Fibroblast of skin of back (primary cell): ENCODE data around the gene AK5.
"Not testable (repeated sequence)": the region's sequence is repeated elsewhere in the genome, so short reads cannot be mapped to it uniquely, and the experiment has no call there.

ENCODE experiments used
- DNase-seq: peaks from one replicate; pipeline ENCODE4 v3.0.0-alpha.2; 2013

The AK5 gene

DNA sequence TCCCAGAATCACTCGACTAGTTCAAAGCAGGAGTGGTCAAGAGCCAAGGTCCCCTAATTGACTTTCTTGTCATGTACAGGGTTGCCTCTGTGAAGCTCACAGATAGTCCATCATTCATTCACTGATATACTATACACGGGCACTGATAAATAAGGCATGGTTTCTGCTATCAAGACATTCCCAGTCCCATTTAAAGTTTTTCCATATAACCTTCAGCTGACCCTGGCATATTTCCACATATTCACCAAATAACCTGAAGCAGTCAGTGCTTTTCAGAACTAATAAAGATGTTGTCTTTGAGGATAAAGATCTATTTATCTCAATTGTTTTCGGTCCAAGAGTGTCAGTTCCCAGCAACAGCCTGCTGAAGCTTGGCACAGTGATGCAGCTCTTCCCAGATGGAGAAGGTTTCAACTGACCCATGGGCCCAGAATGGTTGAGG, 227.3 kb downstream of the AK5 start:
- no peak for DNase-seq

DNA sequence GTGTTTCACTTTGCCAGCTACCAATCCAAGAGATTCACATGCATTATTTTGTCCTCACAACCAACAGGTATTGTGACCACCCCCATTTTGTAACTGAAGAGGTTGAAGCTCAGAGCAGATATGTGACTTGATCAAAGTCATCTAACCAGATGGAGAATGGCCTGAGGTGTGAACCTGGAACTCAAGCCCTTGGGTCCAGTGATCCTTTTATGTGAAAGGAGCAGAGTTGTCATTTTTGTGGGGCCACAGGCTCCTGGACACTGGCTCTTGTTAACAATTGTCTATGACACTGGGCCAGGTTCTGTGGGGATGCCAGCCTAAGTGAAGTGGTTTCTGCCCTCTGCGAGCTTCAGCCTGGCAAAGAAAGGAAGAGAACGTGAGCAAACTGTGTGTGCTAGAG, 228.1 kb downstream of the AK5 start:
- DNase-seq = no peak

GRCh38 chr1:77511440-77511840, 229.6 kb downstream of the AK5 start:
- DNase-seq = peak; percentile 97

GRCh38 chr1:77512650-77513049, 230.8 kb downstream of the AK5 start:
- not testable (repeated sequence) for DNase-seq

DNA sequence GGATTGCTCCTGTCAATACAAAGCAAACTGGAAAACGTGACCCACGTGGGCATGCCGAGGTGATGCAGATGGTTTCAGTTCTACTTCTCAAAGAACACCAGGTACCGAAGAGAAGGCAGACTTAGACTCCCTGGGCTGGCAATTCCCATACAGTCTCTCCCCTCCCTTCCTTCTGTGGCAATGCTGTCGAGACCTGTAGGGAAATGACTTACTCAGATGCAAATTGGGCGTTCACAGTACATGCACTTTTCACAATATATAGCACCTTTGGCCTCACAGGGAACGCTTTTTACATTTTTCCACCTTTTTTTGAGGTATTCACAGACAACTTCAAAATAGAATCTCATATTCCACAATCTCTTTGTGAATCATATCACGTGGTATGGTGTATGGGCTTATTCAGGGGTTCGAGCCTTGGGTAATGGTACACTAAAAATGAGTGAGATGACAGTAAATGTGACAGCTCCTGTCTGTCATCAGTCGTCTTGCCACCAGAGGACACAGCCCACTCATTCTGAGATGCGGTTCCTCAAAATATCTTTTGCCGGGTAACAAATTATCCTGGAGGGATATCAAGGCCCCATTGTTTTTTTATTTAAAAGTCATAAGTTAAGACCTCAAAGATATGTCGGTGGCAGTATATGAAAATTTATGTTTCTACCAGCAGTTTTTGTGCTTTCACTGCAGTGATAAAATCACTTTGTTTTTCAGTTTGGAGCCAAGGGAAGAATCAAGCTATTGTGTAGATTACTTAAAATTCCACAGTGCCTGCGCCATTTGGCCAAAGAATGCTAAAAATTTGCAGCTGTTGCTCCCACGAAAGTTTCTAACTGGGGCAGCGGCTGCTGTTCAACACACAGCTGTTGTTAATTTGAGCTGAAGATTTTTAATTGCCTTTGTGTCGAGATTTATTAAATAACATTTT, 232.3 kb downstream of the AK5 start:
- peak; percentile 92 for DNase-seq

DNA sequence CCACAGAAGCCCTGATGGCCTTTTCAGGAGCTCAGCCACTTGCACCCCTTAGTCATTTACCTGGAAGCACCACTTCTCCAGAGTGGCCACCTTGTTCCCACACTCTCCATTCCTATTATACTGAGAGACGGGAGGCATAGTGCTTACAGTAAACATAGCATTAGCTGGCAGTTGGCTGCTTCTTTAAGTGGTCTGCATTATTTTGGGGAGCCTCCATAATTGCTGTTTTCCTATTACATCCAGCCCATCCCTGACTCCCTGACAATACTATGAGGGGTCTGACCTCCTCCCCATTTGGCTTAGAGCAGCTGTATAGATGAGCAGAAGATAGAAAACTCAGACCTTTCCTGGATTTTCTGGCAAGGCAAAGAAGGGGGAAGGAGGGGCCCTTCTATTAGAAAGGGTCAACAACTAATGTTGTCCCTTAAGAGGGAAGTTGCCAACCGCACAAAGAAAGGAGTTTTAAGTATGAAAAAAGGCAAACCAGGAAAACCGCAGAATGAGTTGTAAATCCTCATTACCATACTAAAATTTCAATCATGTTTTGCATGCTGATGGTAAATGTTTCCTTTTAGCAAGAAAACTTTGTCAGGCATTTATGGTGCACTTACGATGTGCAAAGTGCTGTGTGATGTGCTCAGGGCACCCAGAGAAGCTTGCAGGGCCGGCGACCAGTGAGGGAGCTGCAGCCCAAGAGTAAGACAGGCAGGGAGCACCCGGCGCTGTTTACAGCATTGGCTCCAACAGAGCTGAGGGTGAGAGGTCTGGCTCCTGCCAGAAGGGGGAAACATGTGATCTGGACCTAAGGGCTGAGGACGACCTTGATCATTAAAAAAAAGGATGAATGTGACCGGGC, 233.3 kb downstream of the AK5 start:
- DNase-seq = peak; percentile 37

DNA sequence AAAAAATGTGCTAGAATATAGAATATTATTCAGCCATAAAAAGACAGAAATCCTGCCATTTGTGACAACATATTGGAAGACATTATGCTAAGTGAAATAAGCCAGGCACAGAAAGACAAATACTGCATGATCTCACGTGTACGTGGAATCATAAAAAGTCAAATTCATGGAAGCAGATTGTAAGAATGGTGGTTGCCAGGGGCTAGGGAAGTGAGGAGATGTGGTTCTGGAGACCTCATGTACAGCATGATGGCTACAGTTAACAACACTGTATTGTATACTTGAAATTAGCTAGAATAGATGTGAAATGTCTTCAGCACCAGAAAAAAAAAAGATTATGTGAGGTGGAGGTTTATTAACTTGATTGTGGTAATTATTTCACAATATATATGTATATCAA, 234.3 kb downstream of the AK5 start:
- no peak for DNase-seq

GRCh38 chr1:77524038-77524437, 242.2 kb downstream of the AK5 start:
- DNase-seq = no peak

GRCh38 chr1:77531149-77531548, 249.3 kb downstream of the AK5 start:
- DNase-seq = not testable (repeated sequence)

DNA sequence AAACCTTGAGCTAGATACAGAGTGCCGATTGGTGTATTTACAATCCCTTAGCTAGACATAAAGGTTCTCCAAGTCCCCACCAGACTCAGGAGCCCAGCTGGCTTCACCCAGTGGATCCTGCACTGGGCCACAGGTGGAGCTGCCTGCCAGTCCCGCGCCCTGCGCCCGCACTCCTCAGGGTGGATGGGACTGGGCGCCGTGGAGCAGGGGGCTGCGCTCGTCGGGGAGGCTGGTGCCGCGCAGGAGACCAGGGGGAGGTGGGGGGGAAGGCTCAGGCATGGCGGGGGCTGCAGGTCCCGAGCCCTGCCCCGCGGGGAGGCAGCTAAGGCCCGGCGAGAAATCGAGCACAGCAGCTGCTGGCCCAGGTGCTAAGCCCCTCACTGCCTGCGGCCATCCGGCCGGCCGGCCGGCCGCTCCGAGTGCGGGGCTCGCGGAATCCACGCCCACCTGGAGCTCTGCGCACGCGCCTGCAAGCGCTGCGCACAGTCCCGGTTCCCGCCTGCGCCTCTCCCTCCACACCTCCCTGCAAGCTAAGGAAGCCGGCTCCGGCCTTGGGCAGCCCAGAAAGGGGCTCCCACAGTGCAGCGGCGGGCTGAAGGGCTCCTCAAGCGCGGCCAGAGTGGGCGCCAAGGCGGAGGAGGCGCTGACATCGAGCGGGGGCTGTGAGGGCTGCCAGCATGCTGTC, 249.9 kb downstream of the AK5 start:
- DNase-seq = not testable (repeated sequence)

DNA sequence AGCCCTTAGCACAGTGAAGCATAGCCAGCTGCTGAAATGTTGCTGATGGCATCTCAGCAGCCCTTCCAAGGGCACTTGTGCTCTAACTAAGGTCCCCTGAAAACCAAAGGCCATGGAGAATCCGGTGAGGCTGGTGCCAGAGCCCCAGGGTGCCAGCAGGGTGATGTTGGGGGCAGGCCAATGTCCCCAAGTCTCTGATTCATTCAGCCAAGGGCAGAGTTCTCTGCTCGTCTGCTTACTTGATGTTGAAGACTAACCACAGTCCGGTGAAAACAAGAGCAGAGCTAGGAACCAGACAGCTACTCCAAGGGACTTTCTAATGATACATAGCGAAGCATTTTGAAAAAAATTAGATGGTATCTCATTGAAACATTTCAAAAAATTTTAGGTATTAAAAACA, 250.8 kb downstream of the AK5 start:
- no peak for DNase-seq

DNA sequence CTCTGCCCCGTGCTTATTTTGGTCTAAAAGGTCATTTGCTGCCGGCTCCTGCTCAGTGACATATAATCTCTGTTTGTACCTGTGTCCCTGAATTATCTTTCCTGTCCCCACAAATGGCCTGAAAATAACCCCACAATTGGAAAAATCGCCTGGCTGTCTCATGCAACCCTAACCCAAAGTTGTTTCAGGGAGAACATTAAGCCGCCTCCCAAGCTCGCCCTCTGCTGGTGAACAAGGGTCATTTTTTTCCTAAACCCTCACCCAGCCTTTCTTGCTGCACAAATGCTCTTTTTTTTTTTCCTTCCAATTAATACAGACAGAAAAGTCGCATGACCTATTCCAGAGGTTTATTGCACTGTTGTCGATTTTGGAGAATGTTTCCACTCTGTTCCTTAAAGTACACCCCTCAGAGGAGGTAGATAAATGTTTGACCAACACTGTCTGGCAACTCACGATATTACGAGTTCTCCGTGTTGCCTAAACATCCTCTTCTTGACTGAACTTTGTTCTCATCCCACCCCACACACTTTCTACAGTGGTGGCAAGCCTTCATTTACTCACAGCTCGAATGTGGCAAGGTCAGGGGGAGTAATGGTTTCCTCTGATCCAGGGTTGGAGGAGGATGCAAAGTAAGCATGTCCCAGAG, 252.0 kb downstream of the AK5 start:
- DNase-seq = peak; percentile 75

- peak; percentile 42 for DNase-seq
Observed at GRCh38 chr1:77534456-77534855, 252.6 kb downstream of the AK5 start.

- peak; percentile 95 for DNase-seq
Observed at GRCh38 chr1:77536813-77537212, 255.0 kb downstream of the AK5 start.

- peak; percentile 93 for DNase-seq
Observed at GRCh38 chr1:77538956-77539518, 257.2 kb downstream of the AK5 start.

GRCh38 chr1:77539519-77540142, 257.8 kb downstream of the AK5 start:
- DNase-seq = peak; percentile 90

- peak; percentile 56 for DNase-seq
Observed at GRCh38 chr1:77540501-77541161, 258.8 kb downstream of the AK5 start.

GRCh38 chr1:77541162-77541545, 259.3 kb downstream of the AK5 start:
- no peak for DNase-seq

DNA sequence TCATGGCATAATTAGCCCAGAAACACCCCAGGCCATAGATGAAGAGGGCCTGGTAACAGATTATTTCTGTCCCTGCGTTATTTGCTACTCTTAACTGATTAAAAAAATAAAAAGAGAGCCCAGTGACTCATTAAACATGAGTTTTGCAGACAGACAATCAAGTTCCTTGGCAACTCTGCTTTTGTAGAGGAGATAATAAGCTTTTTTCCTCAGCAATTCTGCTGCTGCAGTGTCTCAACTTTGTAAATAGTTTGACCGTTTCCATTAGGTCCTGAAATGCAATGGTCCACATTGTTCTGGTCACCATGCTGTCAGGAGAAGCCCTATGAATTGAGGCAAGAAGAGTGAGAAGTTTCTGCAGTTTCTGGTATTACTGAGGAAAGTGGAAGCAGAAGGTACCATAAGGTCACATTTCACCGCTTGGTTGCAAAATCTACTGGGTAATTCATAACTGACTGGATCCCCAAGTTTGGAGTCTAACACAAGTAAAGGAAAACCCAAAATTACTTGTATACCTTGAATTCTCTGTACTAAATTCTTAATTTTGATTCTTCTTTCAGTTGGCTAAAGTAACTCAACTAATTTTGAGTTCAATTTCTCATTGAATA, 261.1 kb downstream of the AK5 start:
- peak; percentile 40 for DNase-seq

- DNase-seq = peak; percentile 46
Observed at GRCh38 chr1:77543822-77544448, 262.1 kb downstream of the AK5 start.
